Endothelial cell of umbilical vein (primary cell): Measurements from ENCODE around the gene IL31RA. TPM values are rescaled to one million over a fixed set of nuclear protein-coding genes. Genes with fewer than 3 reads are reported as not detected.
A peak's percentile ranks its signal among the peaks of the same experiment; 100 is the strongest.

Experiments
- BruUV-seq: library from RNA; stranded (reverse); fragments of 400-500 nt; replicated peaks from 2 replicates; lab custom pipeline; 2021; lab: Mats Ljungman, UMichigan
- CTCF ChIA-PET: fragments of 300-600, 350-600 bp; sonication (Branson Sonifier 250); formaldehyde crosslinking; loops from one replicate; lab custom pipeline; 2021; ENCODE audit warnings: antibody characterized with exemption, inconsistent platforms; lab: Charles Lee
- POLR2A ChIA-PET: fragments of 300-600, 350-600 bp; sonication (Branson Sonifier 250); formaldehyde crosslinking; loops from one replicate; lab custom pipeline; 2021; ENCODE audit warnings: antibody characterized with exemption, inconsistent platforms; lab: Charles Lee
- DNase-seq: peaks from one replicate; pipeline ENCODE4 v3.0.0-alpha.2; 2011; ENCODE audit warnings: low read depth, low spot score
- FAIRE-seq: peaks from 2 replicates; lab custom pipeline; 2011; peaks lifted over from hg19 to GRCh38; lab: Jason Lieb, UNC
- H2AFZ ChIP-seq: 2 replicates; pipeline ENCODE4 v1.6.0; 2012; ENCODE audit warnings: low read depth, low read length, control low read depth, inconsistent platforms
- H3K27ac ChIP-seq: 2 replicates; pipeline ENCODE4 v1.5.1; 2011; ENCODE audit warnings: low read depth, mild to moderate bottlenecking, control low read depth, low read length, moderate library complexity; ENCODE audit not compliant: insufficient read depth
- H3K27me3 ChIP-seq, 2 experiments: 2 replicates each; pipeline versions ENCODE4 v1.6.0 to v1.6.1; 2011; ENCODE audit warnings: low read length in 2 of 2, mixed read lengths in 1 of 2; ENCODE audit not compliant: control insufficient read depth in 2 of 2, insufficient read depth in 2 of 2
- H3K36me3 ChIP-seq, 2 experiments: 2 replicates in 1 of 2; 3 replicates in 1 of 2; pipeline ENCODE4 v1.5.1; 2011; ENCODE audit warnings: low read length in 2 of 2, mild to moderate bottlenecking in 1 of 2, moderate library complexity in 1 of 2; ENCODE audit not compliant: control insufficient read depth in 2 of 2, insufficient read depth in 2 of 2; ENCODE audit errors: extremely low read depth in 1 of 2
- H3K4me1 ChIP-seq: 3 replicates; pipeline ENCODE4 v1.5.1; 2011; ENCODE audit warnings: mild to moderate bottlenecking, low read length; ENCODE audit not compliant: control insufficient read depth, insufficient read depth; ENCODE audit errors: extremely low read depth
- H3K4me2 ChIP-seq: 2 replicates; pipeline ENCODE4 v1.6.1; 2011; ENCODE audit warnings: low read length, control low read depth, mixed read lengths; ENCODE audit not compliant: insufficient read depth
- H3K4me3 ChIP-seq, 3 experiments: fragments of 200-600 bp in 1 of 3; sonication (generic), shearing (Covaris generic) in 1 of 3; replicated peaks in 1 of 3; 2 replicates each; pipeline ENCODE4 v1.5.1; 2011 to 2016; ENCODE audit warnings: control low read depth in 3 of 3, low read length in 3 of 3, mild to moderate bottlenecking in 2 of 3, inconsistent platforms in 1 of 3, low read depth in 1 of 3, moderate library complexity in 1 of 3; ENCODE audit not compliant: insufficient read depth in 1 of 3
- H3K79me2 ChIP-seq: 2 replicates; pipeline ENCODE4 v1.6.0; 2012; ENCODE audit warnings: low read length, inconsistent platforms; ENCODE audit not compliant: control insufficient read depth, insufficient read depth
- H3K9ac ChIP-seq: replicated peaks from 2 replicates; pipeline ENCODE3; 2011; ENCODE audit warnings: low read length, control low read depth; ENCODE audit not compliant: insufficient read depth; ENCODE audit errors: extremely low read depth
- H3K9me1 ChIP-seq: replicated peaks from 3 replicates; pipeline ENCODE4 v1.6.0; 2011; ENCODE audit warnings: mild to moderate bottlenecking, low read length; ENCODE audit not compliant: control insufficient read depth, insufficient read depth; ENCODE audit errors: extremely low read depth
- H3K9me3 ChIP-seq: replicated peaks from 2 replicates; pipeline ENCODE4 v1.5.1; 2012; ENCODE audit warnings: low read length, inconsistent platforms; ENCODE audit not compliant: control insufficient read depth, insufficient read depth
- H4K20me1 ChIP-seq: replicated peaks from 2 replicates; pipeline ENCODE3; 2011; ENCODE audit warnings: mild to moderate bottlenecking, low read length; ENCODE audit not compliant: control insufficient read depth, insufficient read depth; ENCODE audit errors: extremely low read depth
- CTCF ChIP-seq, 2 donors: IDR thresholded peaks; 1 replicate in 1 of 2; 2 replicates in 1 of 2; pipeline ENCODE4 v1.5.1; 2011; ENCODE audit warnings: low read length in 2 of 2, mild to moderate bottlenecking in 2 of 2, moderate library complexity in 2 of 2, control low read depth in 1 of 2, inconsistent platforms in 1 of 2, low read depth in 1 of 2; ENCODE audit not compliant: insufficient read depth in 1 of 2; ENCODE audit errors: extremely low read depth in 1 of 2
- EZH2 ChIP-seq: IDR thresholded peaks from 2 replicates; pipeline ENCODE4 v1.6.1; 2012; ENCODE audit warnings: borderline replicate concordance, low read depth, mild to moderate bottlenecking, moderate library complexity, low read length, inconsistent platforms; ENCODE audit not compliant: severe bottlenecking
- FOS ChIP-seq: IDR thresholded peaks from 2 replicates; pipeline ENCODE4 v1.6.1; 2011; ENCODE audit warnings: mild to moderate bottlenecking, low read length, moderate library complexity, borderline replicate concordance; ENCODE audit not compliant: insufficient read depth
- GATA2 ChIP-seq: IDR thresholded peaks from 2 replicates; pipeline ENCODE4 v1.7.0; 2011; ENCODE audit warnings: low read depth, mild to moderate bottlenecking, moderate library complexity, mixed read lengths, low read length; ENCODE audit not compliant: insufficient read length, insufficient read depth
- JUN ChIP-seq: IDR thresholded peaks from 2 replicates; pipeline ENCODE4 v1.6.1; 2011; ENCODE audit warnings: borderline replicate concordance, low read depth; ENCODE audit not compliant: insufficient read length, insufficient read depth
- MAX ChIP-seq: IDR thresholded peaks from 2 replicates; pipeline ENCODE4 v1.6.1; 2011; ENCODE audit not compliant: insufficient read depth, insufficient read length
- MYC ChIP-seq: IDR thresholded peaks from one replicate; pipeline ENCODE4 v1.6.1; 2011; ENCODE audit warnings: mild to moderate bottlenecking, low read depth, low read length
- POLR2A ChIP-seq: IDR thresholded peaks from 2 replicates; pipeline ENCODE4 v1.6.1; 2012; ENCODE audit warnings: low read depth, mild to moderate bottlenecking, control low read depth, low read length
- POLR2AphosphoS5 ChIP-seq: IDR thresholded peaks from 2 replicates; pipeline ENCODE4 v1.6.1; 2012; ENCODE audit warnings: low read depth, mild to moderate bottlenecking, control low read depth, low read length, moderate library complexity; ENCODE audit not compliant: insufficient read depth
- dilution Hi-C: fragments of 300-500 bp; cut with MboI; formaldehyde crosslinking; loops from one replicate; pipeline ENCODE4 v1.15.0; 2019; ENCODE audit warnings: low sequenced_read_pairs; ENCODE audit not compliant: extremely low pct_ligation_motif_present
- intact Hi-C: fragments of 100-400 bp; cut with micrococcal nuclease; formaldehyde crosslinking; loops from one replicate; pipeline ENCODE4 v1.10.0; 2022
- polyA plus RNA-seq, 4 experiments: library from polyadenylated mRNA; depleted of rRNA in 3 of 4; stranded (reverse) in 3 of 4; unstranded in 1 of 4; fragments of >200 nt; gene quantifications; 2 replicates each; pipeline versions ENCODE4 v1.2.1 to v1.2.3, GENCODE V29; 2011 to 2012; ENCODE audit warnings: missing spikeins in 1 of 4
- total RNA-seq: library from RNA; stranded (reverse); gene quantifications from 2 replicates; pipeline ENCODE4 v1.2.3, GENCODE V29; 2021

Gene IL31RA
- total and polyA plus RNA-seq, 2 donors (not counting 3 experiments of a cell fraction or from before 2014, with no cell fraction given): 0.14 to 0.75 TPM

- Histone ChIP-seq H4K20me1 (no peaks in the 10 kb centered on the region), H3K27me3 (no peaks in the 10 kb centered on the region), H3K9me1 (no peaks in the 10 kb centered on the region), H3K27ac (peak overlapping the region; percentile 77), H3K9ac (no peak overlapping the region), H3K79me2 (no peaks in the 10 kb centered on the region), H3K9me3 (no peaks in the 10 kb centered on the region), H3K4me1 (peaks cover 19% of the 10 kb centered on the region), H3K36me3 (no peaks in the 10 kb centered on the region), H2AFZ (peak overlapping the region; percentile 18), H3K4me3 (no peak overlapping the region), H3K4me2 (no peak overlapping the region)
- dilution Hi-C loops: no loop called here
- DNase-seq (peak; percentile 29), FAIRE-seq (no peak)
- POLR2A ChIA-PET: no interaction called here
- no peak for TF ChIP-seq MAX
- no peak for TF ChIP-seq EZH2
- no peak for TF ChIP-seq POLR2A
- no peak for TF ChIP-seq MYC
- intact Hi-C loops: loop anchor here (1.0 to 5.0 kb wide), 3 partner anchors 53 to 158 kb away; partner anchors contain the start of gene SLC38A9
- CTCF ChIA-PET: interaction anchor here (0.7 to 2.3 kb wide), 7 partner anchors 9 to 178 kb away, joined by 3 to 7 read pairs (median 3); no protein-coding TSS in a partner anchor
- BruUV-seq: no TSS peak
Observed at GRCh38 chr5:55869847-55870246, 18.7 kb downstream of the IL31RA start.

- no TSS peak for BruUV-seq
- no peak for FAIRE-seq
- no peak for DNase-seq
Observed at GRCh38 chr5:55873234-55873633, 22.1 kb downstream of the IL31RA start.

More at GRCh38 chr5:55873234-55873633, 22.1 kb downstream of the IL31RA start:
- ChIA-PET POLR2A (no interaction called here), CTCF (no interaction called here)
- no peaks in the 10 kb centered on the region for H3K9me3 ChIP-seq
- no peak overlapping the region for H2AFZ ChIP-seq
- H3K4me3 ChIP-seq: no peak overlapping the region
- dilution Hi-C loops: no loop called here
- no peak overlapping the region for H3K4me2 ChIP-seq
- intact Hi-C loops: no loop called here
- no peak overlapping the region for H3K9ac ChIP-seq
- H3K27ac ChIP-seq: no peak overlapping the region
- H3K79me2 ChIP-seq: no peaks in the 10 kb centered on the region
- TF ChIP-seq JUN: no peak
- no peak for TF ChIP-seq POLR2A
- TF ChIP-seq POLR2AphosphoS5: no peak
- TF ChIP-seq EZH2: no peak
- no peak for TF ChIP-seq MAX
- no peak for TF ChIP-seq CTCF (IDR thresholded peaks at IDR 0.05; ENCODE audit: extremely low read depth in 1 of 2, insufficient read depth in 1 of 2, low read depth in 1 of 2, low read length in 2 of 2)
- TF ChIP-seq MYC: no peak
- no peak for TF ChIP-seq GATA2
- TF ChIP-seq FOS: no peak
- peaks cover 14% of the 10 kb centered on the region for H3K4me1 ChIP-seq
- no peaks in the 10 kb centered on the region for H3K36me3 ChIP-seq
- no peaks in the 10 kb centered on the region for H3K27me3 ChIP-seq
- H4K20me1 ChIP-seq: no peaks in the 10 kb centered on the region
- H3K9me1 ChIP-seq: no peaks in the 10 kb centered on the region
